Gastrocnemius medialis (tissue), 4 donors: ENCODE results near the gene TUBB3.

Experiments
- POLR2A ChIP-seq, 2 donors: fragments of 450-650 bp; IDR thresholded peaks; one replicate each; pipeline ENCODE4 v1.6.1; 2017; ENCODE audit warnings: antibody characterized with exemption in 2 of 2, mild to moderate bottlenecking in 2 of 2, moderate library complexity in 2 of 2
- TF ChIP-seq, protein P1 (sequence below), 5 experiments: fragments of 450-650 bp in 3 of 5; fragments of 200-600 bp in 2 of 5; sonication (generic) in 2 of 5; IDR thresholded peaks in 4 of 5; conservative IDR thresholded peaks in 1 of 5; 1 replicate in 4 of 5; 2 replicates in 1 of 5; pipeline ENCODE4 v1.5.1; 2016 to 2019; ENCODE audit warnings: antibody characterized with exemption in 5 of 5, mild to moderate bottlenecking in 3 of 5, moderate library complexity in 3 of 5

- TF ChIP-seq, protein P1, sequence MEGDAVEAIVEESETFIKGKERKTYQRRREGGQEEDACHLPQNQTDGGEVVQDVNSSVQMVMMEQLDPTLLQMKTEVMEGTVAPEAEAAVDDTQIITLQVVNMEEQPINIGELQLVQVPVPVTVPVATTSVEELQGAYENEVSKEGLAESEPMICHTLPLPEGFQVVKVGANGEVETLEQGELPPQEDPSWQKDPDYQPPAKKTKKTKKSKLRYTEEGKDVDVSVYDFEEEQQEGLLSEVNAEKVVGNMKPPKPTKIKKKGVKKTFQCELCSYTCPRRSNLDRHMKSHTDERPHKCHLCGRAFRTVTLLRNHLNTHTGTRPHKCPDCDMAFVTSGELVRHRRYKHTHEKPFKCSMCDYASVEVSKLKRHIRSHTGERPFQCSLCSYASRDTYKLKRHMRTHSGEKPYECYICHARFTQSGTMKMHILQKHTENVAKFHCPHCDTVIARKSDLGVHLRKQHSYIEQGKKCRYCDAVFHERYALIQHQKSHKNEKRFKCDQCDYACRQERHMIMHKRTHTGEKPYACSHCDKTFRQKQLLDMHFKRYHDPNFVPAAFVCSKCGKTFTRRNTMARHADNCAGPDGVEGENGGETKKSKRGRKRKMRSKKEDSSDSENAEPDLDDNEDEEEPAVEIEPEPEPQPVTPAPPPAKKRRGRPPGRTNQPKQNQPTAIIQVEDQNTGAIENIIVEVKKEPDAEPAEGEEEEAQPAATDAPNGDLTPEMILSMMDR (IDR thresholded peaks at IDR 0.05 in 4 of 5, conservative IDR thresholded peaks at IDR 0.05 in 1 of 5) = no peak
- TF ChIP-seq POLR2A (IDR thresholded peaks at IDR 0.05) = no peak
Measured at GRCh38 chr16:89904606-89905510, 18.3 kb upstream of the TUBB3 start.
